ENCODE measurements around the gene NUP35.

Gene NUP35

GRCh38 chr2:183209395-183210028 is 85.3 kb downstream of the NUP35 start:
- no peak for DNase-seq (ENCODE audit: low read depth in 1 of 2, low spot score in 1 of 2)

All from activated T-helper 1 cell treated with anti-CD3 and anti-CD28 coated beads, Interleukin-2, amount 50 U/mL, for 16 hours (primary cell).